Omental fat pad (tissue), 4 donors: ENCODE data around the gene RAP2B. TPM values are rescaled to one million over a fixed set of nuclear protein-coding genes. Genes with fewer than 3 reads are reported as not detected.

Experiments used
- ATAC-seq: fragments of 150-250 bp; one replicate; pipeline ENCODE4 v1.9.1; 2016; ENCODE audit warnings: mild to moderate bottlenecking, moderate library complexity; ENCODE audit not compliant: low FRiP score
- DNase-seq: peaks from one replicate; pipeline ENCODE4 v3.0.0-alpha.2; 2019; ENCODE audit warnings: low spot score
- total RNA-seq, 4 donors: library from RNA; depleted of rRNA; stranded (reverse); fragments of >200 nt; gene quantifications; one replicate each; pipeline ENCODE4 v1.1.0, GENCODE V29; 2016
- TF ChIP-seq, protein P1 (sequence below), 3 donors: fragments of 450-650 bp; IDR thresholded peaks; one replicate each; pipeline ENCODE4 v1.5.1; 2016 to 2017; ENCODE audit warnings: antibody characterized with exemption in 3 of 3, mild to moderate bottlenecking in 3 of 3, moderate library complexity in 2 of 3

The RAP2B gene
- total RNA-seq, 4 donors from 2014 or later: 14.7 to 28.1 (median 20.8) TPM

DNA sequence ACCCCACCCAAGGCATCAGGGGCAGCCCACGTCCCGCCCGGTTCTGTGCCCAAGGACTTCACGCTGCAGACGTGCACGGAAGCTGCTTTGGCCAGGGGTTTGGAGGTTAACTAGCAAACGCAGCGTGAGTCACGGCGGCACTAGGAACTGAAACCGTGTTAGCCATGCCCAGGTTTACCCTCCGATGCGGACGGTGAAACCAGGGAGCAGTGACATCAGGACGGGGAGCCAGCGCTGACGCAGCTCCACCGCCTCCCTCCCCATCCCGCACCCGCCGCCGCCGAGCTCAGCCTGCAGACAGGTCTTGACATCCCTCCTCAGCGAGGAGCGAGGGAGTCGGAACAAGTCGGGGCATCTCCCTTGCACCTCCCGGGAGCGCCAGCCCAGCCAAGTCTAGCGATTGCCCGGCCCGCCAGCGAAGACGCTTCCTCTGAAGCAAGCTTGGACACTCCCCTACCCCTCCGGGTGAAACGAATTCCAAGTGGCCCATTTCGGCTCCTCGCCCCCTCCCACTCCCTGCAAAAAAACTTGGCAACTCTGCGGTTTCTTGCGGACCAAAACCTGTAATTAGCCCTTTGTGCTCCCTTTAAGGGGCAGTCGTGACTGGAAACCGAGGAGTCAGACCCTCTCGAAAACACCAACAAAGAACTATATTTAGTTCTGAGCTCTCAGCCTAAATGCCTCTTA is 1.4 kb upstream of the RAP2B start:
- DNase-seq (peak; percentile 44), ATAC-seq (peak; percentile 61)
- TF ChIP-seq, protein P1, sequence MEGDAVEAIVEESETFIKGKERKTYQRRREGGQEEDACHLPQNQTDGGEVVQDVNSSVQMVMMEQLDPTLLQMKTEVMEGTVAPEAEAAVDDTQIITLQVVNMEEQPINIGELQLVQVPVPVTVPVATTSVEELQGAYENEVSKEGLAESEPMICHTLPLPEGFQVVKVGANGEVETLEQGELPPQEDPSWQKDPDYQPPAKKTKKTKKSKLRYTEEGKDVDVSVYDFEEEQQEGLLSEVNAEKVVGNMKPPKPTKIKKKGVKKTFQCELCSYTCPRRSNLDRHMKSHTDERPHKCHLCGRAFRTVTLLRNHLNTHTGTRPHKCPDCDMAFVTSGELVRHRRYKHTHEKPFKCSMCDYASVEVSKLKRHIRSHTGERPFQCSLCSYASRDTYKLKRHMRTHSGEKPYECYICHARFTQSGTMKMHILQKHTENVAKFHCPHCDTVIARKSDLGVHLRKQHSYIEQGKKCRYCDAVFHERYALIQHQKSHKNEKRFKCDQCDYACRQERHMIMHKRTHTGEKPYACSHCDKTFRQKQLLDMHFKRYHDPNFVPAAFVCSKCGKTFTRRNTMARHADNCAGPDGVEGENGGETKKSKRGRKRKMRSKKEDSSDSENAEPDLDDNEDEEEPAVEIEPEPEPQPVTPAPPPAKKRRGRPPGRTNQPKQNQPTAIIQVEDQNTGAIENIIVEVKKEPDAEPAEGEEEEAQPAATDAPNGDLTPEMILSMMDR (IDR thresholded peaks at IDR 0.05): no peak

DNA sequence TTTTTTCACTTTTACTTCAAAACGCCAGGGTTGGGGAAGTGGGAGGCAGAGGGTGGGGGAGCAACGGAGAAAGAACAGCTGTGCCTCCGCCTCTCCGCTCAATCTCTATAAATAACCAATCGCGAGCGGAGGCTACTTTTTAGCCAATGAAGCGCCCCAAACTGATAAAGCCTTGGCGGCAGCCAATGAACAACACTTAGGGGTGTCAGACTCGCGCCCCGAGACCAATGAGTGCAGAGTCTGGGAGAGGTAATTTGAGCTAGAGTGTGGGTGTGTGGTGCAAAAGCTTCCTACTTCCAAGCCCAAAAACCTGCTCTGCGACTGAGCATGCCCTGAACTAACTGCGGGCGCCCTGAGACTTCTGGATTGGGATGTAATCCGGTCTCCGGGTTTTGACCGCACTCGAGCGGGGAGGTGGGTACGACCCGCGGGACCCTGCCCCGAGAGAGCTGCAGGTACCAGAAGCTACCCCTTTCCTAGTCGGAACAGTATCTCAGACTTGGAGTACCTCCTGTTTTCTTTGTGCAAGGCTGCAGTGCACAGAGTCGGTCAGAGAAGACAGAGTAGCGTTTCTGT is 800 bp upstream of the RAP2B start:
- ATAC-seq (peak; percentile 86), DNase-seq (peak; percentile 85)
- TF ChIP-seq, protein P1 (IDR thresholded peaks at IDR 0.05): no peak

DNA sequence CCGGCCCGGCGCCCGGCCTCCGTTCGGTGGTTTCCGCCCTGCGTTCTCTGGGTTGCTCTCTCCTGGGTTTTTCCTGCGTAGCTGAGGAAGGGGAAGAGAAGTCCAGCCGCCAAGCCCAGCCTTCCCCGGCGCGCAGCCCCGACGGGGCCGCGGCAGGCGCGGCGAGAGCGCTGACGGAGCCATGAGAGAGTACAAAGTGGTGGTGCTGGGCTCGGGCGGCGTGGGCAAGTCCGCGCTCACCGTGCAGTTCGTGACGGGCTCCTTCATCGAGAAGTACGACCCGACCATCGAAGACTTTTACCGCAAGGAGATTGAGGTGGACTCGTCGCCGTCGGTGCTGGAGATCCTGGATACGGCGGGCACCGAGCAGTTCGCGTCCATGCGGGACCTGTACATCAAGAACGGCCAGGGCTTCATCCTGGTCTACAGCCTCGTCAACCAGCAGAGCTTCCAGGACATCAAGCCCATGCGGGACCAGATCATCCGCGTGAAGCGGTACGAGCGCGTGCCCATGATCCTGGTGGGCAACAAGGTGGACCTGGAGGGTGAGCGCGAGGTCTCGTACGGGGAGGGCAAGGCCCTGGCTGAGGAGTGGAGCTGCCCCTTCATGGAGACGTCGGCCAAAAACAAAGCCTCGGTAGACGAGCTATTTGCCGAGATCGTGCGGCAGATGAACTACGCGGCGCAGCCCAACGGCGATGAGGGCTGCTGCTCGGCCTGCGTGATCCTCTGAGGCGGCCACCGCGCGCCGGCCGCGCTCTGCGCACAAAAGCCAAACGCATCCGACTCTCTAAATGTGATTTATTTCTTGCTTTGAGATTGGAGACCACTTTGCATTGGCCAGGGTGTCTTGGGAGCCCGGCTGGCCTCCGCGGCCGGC is 727 bp downstream of the RAP2B start:
- DNase-seq (no peak), ATAC-seq (peak; percentile 5)
- TF ChIP-seq, protein P1 (IDR thresholded peaks at IDR 0.05): no peak

DNA sequence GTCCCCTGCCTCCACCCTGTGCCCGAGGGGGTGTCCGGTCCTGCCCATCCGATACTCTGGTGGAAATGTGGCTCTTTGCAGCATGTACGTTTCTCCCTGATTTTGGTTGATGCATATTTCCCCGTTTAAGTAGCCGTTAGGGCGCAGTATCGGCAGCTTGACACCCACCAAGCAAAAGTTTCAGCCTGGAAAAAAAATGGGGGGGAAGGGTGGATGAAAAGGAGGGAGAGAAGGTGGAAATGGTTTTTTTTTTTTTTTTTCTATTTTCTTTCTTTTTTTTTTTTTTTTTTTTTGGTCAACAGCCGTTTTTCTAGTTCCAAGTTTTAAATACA is 1.3 kb downstream of the RAP2B start:
- ATAC-seq (no peak), DNase-seq (no peak)
- TF ChIP-seq, protein P1 (IDR thresholded peaks at IDR 0.05): no peak

DNA sequence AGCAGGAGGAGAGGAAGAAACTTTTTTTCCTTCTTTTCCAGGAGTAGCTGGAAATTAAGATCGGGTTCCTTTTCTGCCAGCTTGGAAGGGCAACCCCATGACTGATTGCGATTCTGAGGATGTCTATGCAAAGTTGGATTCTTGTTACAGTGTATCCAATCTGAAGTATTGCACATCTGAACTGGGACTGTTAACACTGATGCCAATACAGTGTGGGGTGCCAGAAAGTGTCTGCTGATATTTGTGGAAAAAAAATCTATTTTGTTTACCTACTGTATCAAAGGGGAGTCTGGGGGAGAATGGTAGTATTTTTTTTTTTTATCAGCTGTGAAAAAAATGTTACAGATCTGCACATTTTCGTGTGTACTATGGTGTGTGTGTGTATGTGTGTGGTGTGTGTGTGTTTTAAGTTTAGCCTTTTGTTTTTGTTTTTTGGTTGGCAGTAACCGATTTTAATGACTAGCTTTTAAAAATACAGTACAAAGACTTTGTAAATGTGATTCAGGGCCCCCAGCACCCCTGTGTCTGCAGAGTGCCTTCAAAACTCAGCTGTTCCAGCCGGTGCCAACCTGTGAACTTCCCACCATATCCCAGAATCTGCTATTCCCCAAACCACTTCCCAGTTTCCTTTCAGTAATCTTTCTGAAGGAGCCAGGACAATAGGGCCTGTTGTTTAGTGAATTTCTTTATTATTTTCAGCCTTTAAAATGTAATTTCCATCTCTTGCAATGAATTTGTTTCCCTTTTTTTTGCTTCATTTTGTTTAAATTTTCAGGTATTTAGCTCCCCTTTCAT is 1.9 kb downstream of the RAP2B start:
- no peak for DNase-seq
- no peak for ATAC-seq
- TF ChIP-seq, protein P1 (IDR thresholded peaks at IDR 0.05): no peak

DNA sequence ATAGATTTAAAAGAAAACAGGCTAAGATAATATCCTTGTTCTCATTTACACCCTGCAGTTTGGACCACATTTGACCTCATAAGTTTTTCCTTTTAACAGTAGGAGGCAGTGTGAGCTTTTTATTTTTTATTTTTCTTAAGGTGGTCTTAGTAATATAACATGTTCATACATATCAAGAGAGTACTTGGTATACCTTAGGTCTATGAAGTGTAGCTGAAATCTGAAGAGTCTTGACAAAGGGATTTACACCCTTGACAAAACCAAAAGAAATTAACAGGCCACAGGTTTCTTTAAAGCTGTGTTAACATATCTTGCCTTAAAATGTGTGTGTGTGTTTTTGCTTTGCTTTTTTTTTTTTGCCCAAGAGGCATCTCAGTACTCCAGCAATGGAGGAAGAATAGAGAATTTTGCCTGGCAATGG is 3.2 kb downstream of the RAP2B start:
- no peak for ATAC-seq
- TF ChIP-seq, protein P1 (IDR thresholded peaks at IDR 0.05): no peak

More for the DNA sequence above, 3.2 kb downstream of the RAP2B start:
- no peak for DNase-seq
